ENCODE results near the gene SMARCC1. TPM values are rescaled to one million over a fixed set of nuclear protein-coding genes. Genes with fewer than 3 reads are reported as not detected.

The SMARCC1 gene
- total RNA-seq, 1 donor from 2014 or later, result 99.6 TPM

GRCh38 chr3:47629770-47630169 is 151.9 kb downstream of the SMARCC1 start:
- Mint-ChIP-seq H3K27me3 (ENCODE audit: unreplicated experiment) (no peaks in the 10 kb centered on the region), H3K27ac (ENCODE audit: unreplicated experiment) (no peak overlapping the region), H3K36me3 (ENCODE audit: unreplicated experiment) (peaks cover 51% of the 10 kb centered on the region), H3K4me3 (ENCODE audit: unreplicated experiment) (no peak overlapping the region), H3K4me1 (ENCODE audit: unreplicated experiment) (no peaks in the 10 kb centered on the region), H3K9me3 (ENCODE audit: unreplicated experiment) (no peaks in the 10 kb centered on the region)
- DNase-seq (ENCODE audit: extremely low spot score, unreplicated experiment), result no peak
- TF ChIP-seq, protein P1, sequence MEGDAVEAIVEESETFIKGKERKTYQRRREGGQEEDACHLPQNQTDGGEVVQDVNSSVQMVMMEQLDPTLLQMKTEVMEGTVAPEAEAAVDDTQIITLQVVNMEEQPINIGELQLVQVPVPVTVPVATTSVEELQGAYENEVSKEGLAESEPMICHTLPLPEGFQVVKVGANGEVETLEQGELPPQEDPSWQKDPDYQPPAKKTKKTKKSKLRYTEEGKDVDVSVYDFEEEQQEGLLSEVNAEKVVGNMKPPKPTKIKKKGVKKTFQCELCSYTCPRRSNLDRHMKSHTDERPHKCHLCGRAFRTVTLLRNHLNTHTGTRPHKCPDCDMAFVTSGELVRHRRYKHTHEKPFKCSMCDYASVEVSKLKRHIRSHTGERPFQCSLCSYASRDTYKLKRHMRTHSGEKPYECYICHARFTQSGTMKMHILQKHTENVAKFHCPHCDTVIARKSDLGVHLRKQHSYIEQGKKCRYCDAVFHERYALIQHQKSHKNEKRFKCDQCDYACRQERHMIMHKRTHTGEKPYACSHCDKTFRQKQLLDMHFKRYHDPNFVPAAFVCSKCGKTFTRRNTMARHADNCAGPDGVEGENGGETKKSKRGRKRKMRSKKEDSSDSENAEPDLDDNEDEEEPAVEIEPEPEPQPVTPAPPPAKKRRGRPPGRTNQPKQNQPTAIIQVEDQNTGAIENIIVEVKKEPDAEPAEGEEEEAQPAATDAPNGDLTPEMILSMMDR (IDR thresholded peaks at IDR 0.05), result no peak

GRCh38 chr3:47628426-47628825 is 153.3 kb downstream of the SMARCC1 start:
- Mint-ChIP-seq H3K4me1 (ENCODE audit: unreplicated experiment) (no peaks in the 10 kb centered on the region), H3K27me3 (ENCODE audit: unreplicated experiment) (no peaks in the 10 kb centered on the region), H3K36me3 (ENCODE audit: unreplicated experiment) (peaks cover 53% of the 10 kb centered on the region), H3K4me3 (ENCODE audit: unreplicated experiment) (no peak overlapping the region), H3K9me3 (ENCODE audit: unreplicated experiment) (no peaks in the 10 kb centered on the region), H3K27ac (ENCODE audit: unreplicated experiment) (no peak overlapping the region)
- TF ChIP-seq, protein P1 (IDR thresholded peaks at IDR 0.05), result no peak
- DNase-seq (ENCODE audit: extremely low spot score, unreplicated experiment), result no peak

DNA sequence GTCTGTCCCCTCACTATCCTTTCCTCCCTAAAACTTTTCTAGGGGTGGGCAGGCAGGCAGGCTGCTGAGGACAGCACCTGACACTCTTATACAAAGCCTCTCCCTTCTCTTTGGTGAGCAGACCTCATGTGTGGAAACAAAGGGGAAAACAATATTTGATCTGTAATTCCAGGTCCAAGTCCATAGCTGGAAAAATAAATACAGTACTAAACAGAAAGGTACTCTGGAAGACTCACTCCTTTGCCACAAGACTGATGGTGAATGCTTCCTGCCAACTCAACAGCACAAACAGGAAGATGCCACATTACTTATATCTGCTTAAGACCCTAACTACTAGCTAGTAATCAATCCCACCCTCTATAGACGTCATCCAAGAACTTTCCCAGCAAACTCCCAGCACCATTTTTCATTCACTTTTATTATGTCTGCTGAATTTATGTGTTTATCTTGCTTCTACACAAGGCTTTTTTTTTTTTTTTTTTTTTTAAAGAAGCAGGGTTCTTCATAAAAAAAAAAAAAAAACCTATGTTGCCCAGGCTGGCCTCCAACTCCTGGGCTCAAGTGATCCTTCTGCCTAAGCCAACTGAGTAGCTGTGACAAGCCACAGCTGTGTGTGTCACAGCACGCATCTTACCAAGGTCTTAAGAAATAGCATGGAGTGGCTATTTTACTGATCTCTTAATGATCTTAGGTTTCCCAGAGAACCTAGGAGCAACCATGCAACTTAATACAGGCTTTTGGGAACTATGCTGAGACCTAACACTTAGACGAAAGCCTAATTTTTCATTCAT is 158.8 kb downstream of the SMARCC1 start:
- Mint-ChIP-seq H3K27ac (ENCODE audit: unreplicated experiment) (no peak overlapping the region), H3K4me1 (ENCODE audit: unreplicated experiment) (peaks cover 4% of the 10 kb centered on the region)
- no peak for DNase-seq (ENCODE audit: extremely low spot score, unreplicated experiment)

GRCh38 chr3:47617086-47618010 is 164.3 kb downstream of the SMARCC1 start:
- Mint-ChIP-seq H3K4me1 (ENCODE audit: unreplicated experiment) (peaks cover 13% of the 10 kb centered on the region), H3K4me3 (ENCODE audit: unreplicated experiment) (no peak overlapping the region), H3K27ac (ENCODE audit: unreplicated experiment) (no peak overlapping the region), H3K9me3 (ENCODE audit: unreplicated experiment) (no peaks in the 10 kb centered on the region), H3K36me3 (ENCODE audit: unreplicated experiment) (peaks cover 47% of the 10 kb centered on the region), H3K27me3 (ENCODE audit: unreplicated experiment) (no peaks in the 10 kb centered on the region)
- no peak for DNase-seq (ENCODE audit: extremely low spot score, unreplicated experiment)
- TF ChIP-seq, protein P1 (IDR thresholded peaks at IDR 0.05), result no peak

More for the DNA sequence above, 158.8 kb downstream of the SMARCC1 start:
- Mint-ChIP-seq H3K36me3 (ENCODE audit: unreplicated experiment) (peaks cover 53% of the 10 kb centered on the region), H3K9me3 (ENCODE audit: unreplicated experiment) (no peaks in the 10 kb centered on the region), H3K4me3 (ENCODE audit: unreplicated experiment) (no peak overlapping the region), H3K27me3 (ENCODE audit: unreplicated experiment) (no peaks in the 10 kb centered on the region)
- TF ChIP-seq, protein P1 (IDR thresholded peaks at IDR 0.05), result no peak

- H3K4me1 Mint-ChIP-seq (ENCODE audit: unreplicated experiment), result peaks cover 24% of the 10 kb centered on the region
- no peak overlapping the region for H3K27ac Mint-ChIP-seq (ENCODE audit: unreplicated experiment)
- no peak for DNase-seq (ENCODE audit: extremely low spot score, unreplicated experiment)
- H3K27me3 Mint-ChIP-seq (ENCODE audit: unreplicated experiment), result no peaks in the 10 kb centered on the region
- no peak overlapping the region for H3K4me3 Mint-ChIP-seq (ENCODE audit: unreplicated experiment)
- TF ChIP-seq, protein P1 (IDR thresholded peaks at IDR 0.05), result no peak
- H3K36me3 Mint-ChIP-seq (ENCODE audit: unreplicated experiment), result peaks cover 52% of the 10 kb centered on the region
- no peaks in the 10 kb centered on the region for H3K9me3 Mint-ChIP-seq (ENCODE audit: unreplicated experiment)
These were observed 166.9 kb downstream of the SMARCC1 start for GRCh38 chr3:47614788-47615187.
